HepG2 (cell line): ENCODE data around the gene TP53TG5. TPM values are rescaled to one million over a fixed set of nuclear protein-coding genes. Genes with fewer than 3 reads are reported as not detected.

Source experiments
- ADNP ChIP-seq: sonication (generic); formaldehyde crosslinking; IDR thresholded peaks from 2 replicates; pipeline ENCODE4 v1.4.0; 2020; ENCODE audit warnings: missing genetic modification reagents
- CEBPG ChIP-seq: IDR thresholded peaks from 2 replicates; pipeline ENCODE4 v1.6.1; 2016
- CHD4 ChIP-seq: fragments of 200-600 bp; sonication (generic); IDR thresholded peaks from 2 replicates; pipeline ENCODE4 v1.7.0; 2017; ENCODE audit warnings: mild to moderate bottlenecking, low read length, borderline replicate concordance
- IRX3 ChIP-seq: sonication (generic); formaldehyde crosslinking; IDR thresholded peaks from 2 replicates; pipeline ENCODE4 v1.8.1; 2023; ENCODE audit warnings: mild to moderate bottlenecking, low read depth, missing genetic modification reagents, borderline replicate concordance
- KDM3A ChIP-seq: IDR thresholded peaks from 2 replicates; pipeline ENCODE4 v1.6.1; 2018; ENCODE audit warnings: low read depth, missing compliant biosample characterization
- MATR3 ChIP-seq: sonication (generic); formaldehyde crosslinking; IDR thresholded peaks from 2 replicates; pipeline ENCODE4 v1.4.0; 2020; ENCODE audit warnings: missing genetic modification reagents
- NBN ChIP-seq: fragments of 450-650 bp; conservative IDR thresholded peaks from 2 replicates; pipeline ENCODE4 v1.6.1; 2017
- NONO ChIP-seq, 2 experiments: fragments of 450-650 bp in 1 of 2; sonication (generic) in 1 of 2; formaldehyde crosslinking in 1 of 2; IDR thresholded peaks in 1 of 2; conservative IDR thresholded peaks in 1 of 2; 2 replicates each; pipeline versions ENCODE4 v1.6.1 to v1.8.0; 2017 to 2022; ENCODE audit warnings: mild to moderate bottlenecking in 1 of 2, missing genetic modification reagents in 1 of 2, moderate library complexity in 1 of 2
- PHF5A ChIP-seq: IDR thresholded peaks from one replicate; pipeline ENCODE4 v1.6.1; 2018; ENCODE audit warnings: low read depth, missing genetic modification reagents; ENCODE audit not compliant: unreplicated experiment
- THYN1 ChIP-seq: sonication (generic); formaldehyde crosslinking; IDR thresholded peaks from 2 replicates; pipeline ENCODE4 v1.8.1; 2023; ENCODE audit warnings: low read depth, mild to moderate bottlenecking, moderate library complexity, missing genetic modification reagents, borderline replicate concordance
- ZKSCAN1 ChIP-seq: fragments of 150-350 bp; IDR thresholded peaks from 2 replicates; pipeline ENCODE4 v1.6.1; 2014; ENCODE audit warnings: low read length
- ZNF234 ChIP-seq: sonication (generic); formaldehyde crosslinking; conservative IDR thresholded peaks from 2 replicates; pipeline ENCODE4 v1.5.1; 2020; ENCODE audit warnings: mild to moderate bottlenecking, missing genetic modification reagents
- ZNF253 ChIP-seq: sonication (generic); formaldehyde crosslinking; IDR thresholded peaks from 2 replicates; pipeline ENCODE4 v1.8.0; 2022; ENCODE audit warnings: mild to moderate bottlenecking, missing genetic modification reagents, borderline replicate concordance
- ZNF317 ChIP-seq: sonication (generic); formaldehyde crosslinking; IDR thresholded peaks from 2 replicates; pipeline ENCODE4 v1.5.0; 2020; ENCODE audit warnings: mild to moderate bottlenecking, missing genetic modification reagents
- ZNF468 ChIP-seq: sonication (generic); formaldehyde crosslinking; IDR thresholded peaks from 2 replicates; pipeline ENCODE4 v1.8.0; 2022; ENCODE audit warnings: mild to moderate bottlenecking, moderate library complexity, missing genetic modification reagents
- ZNF597 ChIP-seq: sonication (generic); formaldehyde crosslinking; IDR thresholded peaks from 2 replicates; pipeline ENCODE4 v1.5.0; 2020; ENCODE audit warnings: missing genetic modification reagents
- ZNF710 ChIP-seq: sonication (generic); formaldehyde crosslinking; IDR thresholded peaks from 2 replicates; pipeline ENCODE4 v1.5.0; 2020; ENCODE audit warnings: mild to moderate bottlenecking, missing genetic modification reagents, borderline replicate concordance
- ZNF883 ChIP-seq: sonication (generic); formaldehyde crosslinking; IDR thresholded peaks from 2 replicates; pipeline ENCODE4 v1.5.1; 2020; ENCODE audit warnings: mild to moderate bottlenecking, missing genetic modification reagents; ENCODE audit errors: not compliant biosample characterization
- polyA plus RNA-seq, 8 experiments: library from polyadenylated mRNA; depleted of rRNA in 3 of 8; stranded (reverse) in 7 of 8; unstranded in 1 of 8; fragments of >200 nt; fragmentation: Illumina TruSeq in 4 of 8; extraction: Trizol in 4 of 8; gene quantifications; 2 replicates each; pipeline versions ENCODE4 v1.2.1 to v1.2.3, GENCODE V29; 2011 to 2016; ENCODE audit warnings: low read depth in 4 of 8, missing spikeins in 1 of 8, mixed read lengths in 1 of 8; ENCODE audit not compliant: insufficient read depth in 1 of 8
- total RNA-seq, 5 experiments: library from RNA; depleted of rRNA; stranded (reverse); fragments of >200 nt; fragmentation: Illumina TruSeq; extraction: Trizol; gene quantifications; 2 replicates each; pipeline ENCODE4 v1.2.3, GENCODE V29; 2016; ENCODE audit warnings: low read depth in 1 of 5
- TF ChIP-seq, protein P1 (sequence below): sonication (generic); formaldehyde crosslinking; IDR thresholded peaks from 2 replicates; pipeline ENCODE4 v1.9.0; 2021; ENCODE audit warnings: missing genetic modification reagents, mild to moderate bottlenecking, borderline replicate concordance

Gene TP53TG5
- total and polyA plus RNA-seq, 2 of the 13 experiments (the other 11 are each of a cell fraction or from before 2014, with no cell fraction given), result 0.11 TPM; not detected in 1

GRCh38 chr20:45363611-45364492, 14.3 kb downstream of the TP53TG5 start (continued):
- TF ChIP-seq, protein P1, sequence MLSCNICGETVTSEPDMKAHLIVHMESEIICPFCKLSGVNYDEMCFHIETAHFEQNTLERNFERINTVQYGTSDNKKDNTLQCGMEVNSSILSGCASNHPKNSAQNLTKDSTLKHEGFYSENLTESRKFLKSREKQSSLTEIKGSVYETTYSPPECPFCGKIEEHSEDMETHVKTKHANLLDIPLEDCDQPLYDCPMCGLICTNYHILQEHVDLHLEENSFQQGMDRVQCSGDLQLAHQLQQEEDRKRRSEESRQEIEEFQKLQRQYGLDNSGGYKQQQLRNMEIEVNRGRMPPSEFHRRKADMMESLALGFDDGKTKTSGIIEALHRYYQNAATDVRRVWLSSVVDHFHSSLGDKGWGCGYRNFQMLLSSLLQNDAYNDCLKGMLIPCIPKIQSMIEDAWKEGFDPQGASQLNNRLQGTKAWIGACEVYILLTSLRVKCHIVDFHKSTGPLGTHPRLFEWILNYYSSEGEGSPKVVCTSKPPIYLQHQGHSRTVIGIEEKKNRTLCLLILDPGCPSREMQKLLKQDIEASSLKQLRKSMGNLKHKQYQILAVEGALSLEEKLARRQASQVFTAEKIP (CRISPR knock-in tag), result no peak
- TF ChIP-seq ZNF883 (CRISPR knock-in tag) (peak; percentile 38), CEBPG (CRISPR knock-in tag) (0 out of 2 replicates have a peak, but pooled peaks have one; percentile 0), KDM3A (CRISPR knock-in tag) (no peak; the same call in 1 of the 2 replicates), ZNF468 (CRISPR knock-in tag) (no peak), ZNF317 (no peak), ZNF234 (CRISPR knock-in tag) (no peak), CHD4 (0 out of 2 replicates have a peak, but pooled peaks have one; percentile 32), ADNP (0 out of 2 replicates have a peak, but pooled peaks have one; percentile 13), ZKSCAN1 (no peak), THYN1 (CRISPR knock-in tag) (0 out of 2 replicates have a peak, but pooled peaks have one; percentile 60), ZNF253 (CRISPR knock-in tag) (peak; percentile 6; the same call in 1 of the 2 replicates), NONO (IDR thresholded peaks at IDR 0.05) (no peak), NONO (CRISPR knock-in tag; conservative IDR thresholded peaks at IDR 0.05) (no peak), PHF5A (CRISPR knock-in tag) (no peak), NBN (no peak), MATR3 (CRISPR knock-in tag) (no peak), ZNF597 (no peak), IRX3 (CRISPR knock-in tag) (no peak), ZNF710 (CRISPR knock-in tag) (no peak)
